Mammary epithelial cell (primary cell): ENCODE results near the gene RPA3.

Experiments used
- CTCF ChIP-seq, 2 donors: IDR thresholded peaks in 1 of 2; conservative IDR thresholded peaks in 1 of 2; 2 replicates each; pipeline ENCODE4 v1.5.1; 2011 to 2012; ENCODE audit warnings: inconsistent platforms in 2 of 2, low read length in 2 of 2, mild to moderate bottlenecking in 2 of 2, control low read depth in 1 of 2, low read depth in 1 of 2; ENCODE audit not compliant: insufficient read depth in 1 of 2; ENCODE audit errors: extremely low read depth in 1 of 2
- EZH2 ChIP-seq: IDR thresholded peaks from 2 replicates; pipeline ENCODE4 v1.6.1; 2012; ENCODE audit warnings: low read length, inconsistent platforms, borderline replicate concordance

- TF ChIP-seq CTCF (conservative IDR thresholded peaks at IDR 0.05 in 1 of 2, IDR thresholded peaks at IDR 0.05 in 1 of 2; ENCODE audit: extremely low read depth in 1 of 2, insufficient read depth in 1 of 2, low read depth in 1 of 2, low read length in 2 of 2), result no peak
- no peak for TF ChIP-seq EZH2
These were observed 30.6 kb downstream of the RPA3 start for GRCh38 chr7:7687800-7688199.
